Tibial artery (tissue), 4 donors: ENCODE results near the gene KRTAP23-1.

Source experiments
- DNase-seq, 2 donors: peaks; one replicate each; pipeline ENCODE4 v3.0.0-alpha.2; 2019
- H3K27ac ChIP-seq, 2 donors: fragments of 200-600 bp; sonication (generic) in 1 of 2; 1 replicate in 1 of 2; 2 replicates in 1 of 2; pipeline ENCODE4 v1.5.1; 2018 to 2019; ENCODE audit warnings: mild to moderate bottlenecking in 1 of 2
- H3K27me3 ChIP-seq, 2 donors: fragments of 200-600 bp; sonication (generic) in 1 of 2; one replicate each; pipeline versions ENCODE4 v1.5.1 to v1.6.0; 2016 to 2019
- H3K36me3 ChIP-seq, 3 donors: fragments of 200-600 bp; sonication (generic) in 2 of 3; one replicate each; pipeline ENCODE4 v1.5.1; 2016 to 2019; ENCODE audit warnings: mild to moderate bottlenecking in 2 of 3
- H3K4me1 ChIP-seq, 4 donors: fragments of 200-600 bp; sonication (generic) in 2 of 4; 1 replicate in 3 of 4; 2 replicates in 1 of 4; pipeline ENCODE4 v1.5.1; 2016 to 2019
- H3K4me3 ChIP-seq, 2 donors: fragments of 200-600 bp; sonication (generic) in 1 of 2; 1 replicate in 1 of 2; 2 replicates in 1 of 2; pipeline ENCODE4 v1.5.1; 2018 to 2019; ENCODE audit warnings: mild to moderate bottlenecking in 2 of 2
- H3K9me3 ChIP-seq, 3 donors: fragments of 200-600 bp; sonication (generic) in 1 of 3; one replicate each; pipeline ENCODE4 v1.5.1; 2016 to 2019
- intact Hi-C: fragments of 100-400 bp; cut with DNase I; formaldehyde crosslinking; loops from one replicate; pipeline ENCODE4 v1.15.0; 2023; ENCODE audit warnings: low total_unique reads
- TF ChIP-seq, protein P1 (sequence below), 2 experiments: fragments of 200-600 bp in 1 of 2; fragments of 450-650 bp in 1 of 2; IDR thresholded peaks; one replicate each; pipeline ENCODE4 v1.5.1; 2017 to 2019; ENCODE audit warnings: antibody characterized with exemption in 2 of 2, mild to moderate bottlenecking in 1 of 2, moderate library complexity in 1 of 2

Gene KRTAP23-1

DNA sequence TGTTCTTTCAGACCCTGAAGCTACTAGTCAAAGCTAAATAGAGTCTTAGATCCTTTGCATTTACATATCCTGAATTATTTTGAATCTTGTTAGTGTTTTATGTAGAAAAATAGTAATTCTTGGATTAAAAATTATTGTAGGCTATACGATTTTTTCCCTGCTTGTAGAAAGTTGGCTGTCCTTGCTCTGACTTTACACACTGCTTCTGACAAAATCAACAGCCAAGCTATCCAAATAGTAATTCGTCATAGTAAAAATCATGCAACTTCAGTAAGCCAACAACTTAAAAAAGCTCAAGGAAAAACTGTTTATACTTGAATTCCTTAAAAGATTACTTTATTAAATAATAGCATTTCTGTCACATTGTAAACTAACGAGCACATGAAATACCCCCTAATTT lies 7.5 kb upstream of the KRTAP23-1 start:
- intact Hi-C loops = no loop called here
- H3K4me3 ChIP-seq = no peak overlapping the region
- TF ChIP-seq, protein P1, sequence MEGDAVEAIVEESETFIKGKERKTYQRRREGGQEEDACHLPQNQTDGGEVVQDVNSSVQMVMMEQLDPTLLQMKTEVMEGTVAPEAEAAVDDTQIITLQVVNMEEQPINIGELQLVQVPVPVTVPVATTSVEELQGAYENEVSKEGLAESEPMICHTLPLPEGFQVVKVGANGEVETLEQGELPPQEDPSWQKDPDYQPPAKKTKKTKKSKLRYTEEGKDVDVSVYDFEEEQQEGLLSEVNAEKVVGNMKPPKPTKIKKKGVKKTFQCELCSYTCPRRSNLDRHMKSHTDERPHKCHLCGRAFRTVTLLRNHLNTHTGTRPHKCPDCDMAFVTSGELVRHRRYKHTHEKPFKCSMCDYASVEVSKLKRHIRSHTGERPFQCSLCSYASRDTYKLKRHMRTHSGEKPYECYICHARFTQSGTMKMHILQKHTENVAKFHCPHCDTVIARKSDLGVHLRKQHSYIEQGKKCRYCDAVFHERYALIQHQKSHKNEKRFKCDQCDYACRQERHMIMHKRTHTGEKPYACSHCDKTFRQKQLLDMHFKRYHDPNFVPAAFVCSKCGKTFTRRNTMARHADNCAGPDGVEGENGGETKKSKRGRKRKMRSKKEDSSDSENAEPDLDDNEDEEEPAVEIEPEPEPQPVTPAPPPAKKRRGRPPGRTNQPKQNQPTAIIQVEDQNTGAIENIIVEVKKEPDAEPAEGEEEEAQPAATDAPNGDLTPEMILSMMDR (IDR thresholded peaks at IDR 0.05) = no peak
- H3K4me1 ChIP-seq = peaks cover 0 to 13% (median 2%) of the 10 kb centered on the region in 4 donors
- H3K9me3 ChIP-seq = no peaks in the 10 kb centered on the region
- no peak overlapping the region for H3K27ac ChIP-seq
- no peaks in the 10 kb centered on the region for H3K27me3 ChIP-seq
- H3K36me3 ChIP-seq = no peaks in the 10 kb centered on the region
- no peak for DNase-seq

DNA sequence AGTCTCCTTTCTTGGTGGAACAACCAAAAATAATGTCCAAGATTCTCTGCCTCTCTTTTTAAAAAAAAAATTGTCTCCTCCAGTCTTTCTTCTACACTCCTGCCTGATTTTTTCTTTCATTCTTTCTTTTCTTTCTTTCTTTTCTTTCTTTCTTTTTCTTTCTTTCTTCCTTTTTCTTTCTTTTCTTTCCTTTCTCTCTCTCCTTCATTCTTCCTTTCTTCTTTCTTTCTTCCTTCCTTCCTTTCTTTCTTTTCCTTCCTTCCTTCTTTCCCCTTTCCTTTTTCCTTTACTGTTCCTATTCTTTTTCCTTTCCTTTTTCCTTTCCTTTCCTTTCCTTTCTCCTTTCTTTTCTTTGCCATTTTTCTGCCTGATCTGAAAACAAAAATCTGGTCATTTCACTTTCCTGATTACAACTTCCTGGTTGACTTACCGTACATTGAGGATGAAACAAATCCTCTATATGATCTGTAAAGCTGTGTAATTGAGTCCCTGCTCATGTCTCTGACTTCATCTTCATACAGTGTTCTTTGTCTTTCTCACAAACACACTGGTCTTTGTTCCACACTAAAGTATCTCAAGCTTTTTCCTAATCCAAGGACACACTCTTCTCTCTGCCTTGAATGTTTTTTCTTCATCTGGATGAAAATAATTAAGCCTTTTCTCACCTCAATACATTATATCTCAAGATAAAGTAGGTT lies 6.1 kb upstream of the KRTAP23-1 start:
- Histone ChIP-seq H3K4me3 (no peak overlapping the region), H3K36me3 (no peaks in the 10 kb centered on the region), H3K27me3 (no peaks in the 10 kb centered on the region), H3K9me3 (no peaks in the 10 kb centered on the region), H3K27ac (no peak overlapping the region), H3K4me1 (peaks cover 0 to 13% (median 2%) of the 10 kb centered on the region in 4 donors)
- intact Hi-C loops = no loop called here
- TF ChIP-seq, protein P1 (IDR thresholded peaks at IDR 0.05) = no peak
- no peak for DNase-seq

DNA sequence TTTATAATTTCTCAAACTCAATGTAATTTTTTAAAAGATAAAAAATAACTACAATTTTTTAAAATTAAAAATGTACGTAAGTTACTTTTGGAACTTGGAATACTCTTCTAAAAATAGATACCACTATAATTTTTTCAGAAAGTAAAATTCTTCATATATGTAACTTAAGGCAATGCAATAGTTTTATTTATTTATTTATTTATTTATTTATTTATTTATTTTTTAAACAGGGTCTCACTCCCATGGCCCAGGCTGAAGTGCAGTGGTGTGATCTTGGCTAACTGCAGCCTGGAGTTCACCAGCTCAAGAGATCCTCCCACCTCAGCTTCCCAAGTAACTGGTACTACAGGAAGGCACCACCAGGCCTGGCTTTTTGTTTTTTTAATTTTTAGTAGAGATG lies 3.1 kb upstream of the KRTAP23-1 start:
- H3K36me3 ChIP-seq = no peaks in the 10 kb centered on the region
- H3K27ac ChIP-seq = no peak overlapping the region
- no peak for DNase-seq
- TF ChIP-seq, protein P1 (IDR thresholded peaks at IDR 0.05) = no peak
- peaks cover 0 to 13% (median 2%) of the 10 kb centered on the region in 4 donors for H3K4me1 ChIP-seq
- intact Hi-C loops = no loop called here
- H3K27me3 ChIP-seq = no peaks in the 10 kb centered on the region
- no peak overlapping the region for H3K4me3 ChIP-seq
- H3K9me3 ChIP-seq = no peaks in the 10 kb centered on the region

DNA sequence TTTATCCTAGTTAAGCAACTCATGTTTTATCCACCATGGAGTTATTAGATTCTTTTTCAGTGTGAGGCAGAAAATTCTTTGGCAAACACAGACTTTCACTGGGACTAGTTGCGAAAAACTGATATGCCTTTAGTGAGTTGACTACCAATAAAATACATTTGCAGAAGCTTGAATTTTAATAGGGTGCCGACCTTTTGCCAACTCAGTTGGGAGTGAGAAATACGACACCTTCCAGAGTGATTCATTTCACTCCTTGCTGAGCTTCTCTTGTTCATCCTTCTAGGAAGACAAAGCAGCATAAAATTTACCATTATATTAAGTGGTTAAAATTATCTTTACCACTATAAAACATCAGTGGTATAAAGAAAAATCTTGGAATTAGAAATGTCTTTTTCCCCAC lies 1.2 kb upstream of the KRTAP23-1 start:
- intact Hi-C loops = no loop called here
- TF ChIP-seq, protein P1 (IDR thresholded peaks at IDR 0.05) = no peak
- no peaks in the 10 kb centered on the region for H3K36me3 ChIP-seq
- no peaks in the 10 kb centered on the region for H3K9me3 ChIP-seq
- no peaks in the 10 kb centered on the region for H3K27me3 ChIP-seq
- no peak overlapping the region for H3K27ac ChIP-seq
- no peaks in the 10 kb centered on the region for H3K4me1 ChIP-seq
- DNase-seq = no peak
- no peak overlapping the region for H3K4me3 ChIP-seq

DNA sequence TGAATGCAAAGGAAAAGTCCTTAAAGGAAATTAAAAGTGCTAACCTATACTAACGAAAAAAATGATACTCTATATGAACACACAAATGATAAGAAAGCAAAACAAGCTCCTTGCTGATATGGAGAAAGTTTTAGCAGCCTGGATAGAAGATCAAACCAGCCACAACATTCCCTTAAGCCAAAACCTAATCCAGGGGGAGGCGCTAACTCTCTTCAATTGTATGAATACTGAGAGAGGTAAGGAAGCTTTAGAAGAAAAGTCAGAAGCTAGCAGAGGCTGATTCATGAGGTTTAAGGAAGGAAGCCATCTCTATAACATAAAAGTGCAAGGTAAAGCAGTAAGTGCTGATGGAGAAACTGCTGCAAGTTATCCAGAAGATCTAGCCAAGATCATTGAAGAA lies 3.4 kb downstream of the KRTAP23-1 start:
- Histone ChIP-seq H3K9me3 (no peaks in the 10 kb centered on the region), H3K27ac (no peak overlapping the region), H3K4me1 (no peaks in the 10 kb centered on the region), H3K27me3 (no peaks in the 10 kb centered on the region), H3K36me3 (no peaks in the 10 kb centered on the region), H3K4me3 (no peak overlapping the region)
- intact Hi-C loops = no loop called here
- DNase-seq = no peak
- TF ChIP-seq, protein P1 (IDR thresholded peaks at IDR 0.05) = no peak
